ENCODE results near the gene SLC10A4. TPM values are rescaled to one million over a fixed set of nuclear protein-coding genes. Genes with fewer than 3 reads are reported as not detected.

SLC10A4 gene
- total and polyA plus RNA-seq, 8 donors, result 0.42 TPM; not detected in 7

- DNase-seq (no peak), ATAC-seq (no peak), FAIRE-seq (no peak)
- Histone ChIP-seq H3K4me1 (no peaks in the 10 kb centered on the region), H3K27ac (no peak overlapping the region), H3K4me3 (no peak overlapping the region), H3K27me3 (no peaks in the 10 kb centered on the region), H3K9me3 (no peaks in the 10 kb centered on the region), H3K36me3 (no peaks in the 10 kb centered on the region)
- intact Hi-C loops (cut with DNase I), result no loop called here
- no peak for TF ChIP-seq CTCF (IDR thresholded peaks at IDR 0.05)
- WGBS, 2 donors, result 20 to 22% methylated on average over 5 of the region's 5 CpGs
Measured at GRCh38 chr4:48462363-48462762, 20.8 kb upstream of the SLC10A4 start.

DNA sequence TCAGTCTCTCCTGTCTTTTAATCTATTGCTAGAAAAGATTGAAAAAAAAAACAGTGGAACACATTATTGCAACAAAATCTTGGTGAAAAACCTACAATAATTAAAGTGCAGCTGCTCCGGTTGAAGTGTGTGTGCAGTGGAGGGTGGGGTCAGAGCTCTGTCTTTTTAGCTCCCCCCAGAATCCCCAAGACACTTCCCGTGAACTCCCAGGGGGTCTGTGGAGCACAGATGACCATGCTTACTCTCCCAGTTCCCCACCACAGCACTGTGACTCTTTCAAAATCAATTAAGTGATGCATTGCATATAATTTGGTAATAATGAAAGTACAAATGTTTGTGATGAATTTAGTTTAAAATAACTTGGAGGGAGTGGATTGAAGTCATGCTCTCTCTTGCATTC is 15.7 kb upstream of the SLC10A4 start:
- Histone ChIP-seq H3K4me1 (no peaks in the 10 kb centered on the region), H3K9me3 (no peaks in the 10 kb centered on the region), H3K36me3 (no peaks in the 10 kb centered on the region), H3K4me3 (no peak overlapping the region), H3K27me3 (no peaks in the 10 kb centered on the region), H3K27ac (no peak overlapping the region)
- DNase-seq, result no peak
- intact Hi-C loops (cut with DNase I), result no loop called here
- FAIRE-seq, result no peak
- TF ChIP-seq CTCF (IDR thresholded peaks at IDR 0.05), result no peak
- WGBS, 2 donors, result 64 to 75% methylated on average over 2 of the region's 2 CpGs
- no peak for ATAC-seq

GRCh38 chr4:48467891-48468290 is 15.3 kb upstream of the SLC10A4 start:
- DNase-seq, result no peak
- FAIRE-seq, result no peak
- 59 to 66% methylated on average over 3 to 5 of the region's 5 CpGs for WGBS, 2 donors
- no peak overlapping the region for H3K27ac ChIP-seq
- no peak for TF ChIP-seq CTCF (IDR thresholded peaks at IDR 0.05)
- no peaks in the 10 kb centered on the region for H3K9me3 ChIP-seq
- H3K4me3 ChIP-seq, result no peak overlapping the region
- H3K36me3 ChIP-seq, result no peaks in the 10 kb centered on the region
- no peaks in the 10 kb centered on the region for H3K27me3 ChIP-seq
- intact Hi-C loops (cut with DNase I), result no loop called here
- no peak for ATAC-seq
- no peaks in the 10 kb centered on the region for H3K4me1 ChIP-seq

GRCh38 chr4:48470137-48470536 is 13.0 kb upstream of the SLC10A4 start:
- no peaks in the 10 kb centered on the region for H3K9me3 ChIP-seq
- no peak for ATAC-seq
- no peak overlapping the region for H3K4me3 ChIP-seq
- intact Hi-C loops (cut with DNase I), result no loop called here
- no peaks in the 10 kb centered on the region for H3K4me1 ChIP-seq
- 53 to 55% methylated on average over 1 of the region's 1 CpG for WGBS, 2 donors
- H3K27ac ChIP-seq, result no peak overlapping the region
- FAIRE-seq, result no peak
- DNase-seq, result no peak
- no peaks in the 10 kb centered on the region for H3K27me3 ChIP-seq
- no peaks in the 10 kb centered on the region for H3K36me3 ChIP-seq
- no peak for TF ChIP-seq CTCF (IDR thresholded peaks at IDR 0.05)

GRCh38 chr4:48470570-48470969 is 12.6 kb upstream of the SLC10A4 start:
- Histone ChIP-seq H3K27me3 (no peaks in the 10 kb centered on the region), H3K27ac (no peak overlapping the region), H3K4me3 (no peak overlapping the region), H3K4me1 (no peaks in the 10 kb centered on the region), H3K9me3 (no peaks in the 10 kb centered on the region), H3K36me3 (no peaks in the 10 kb centered on the region)
- FAIRE-seq, result no peak
- DNase-seq, result no peak
- WGBS, 2 donors, result 17 to 29% methylated on average over 2 of the region's 2 CpGs
- no peak for TF ChIP-seq CTCF (IDR thresholded peaks at IDR 0.05)
- intact Hi-C loops (cut with DNase I), result no loop called here
- ATAC-seq, result no peak
